GM23338 (cell line): Measurements from ENCODE around the gene RGS19.

ENCODE experiments used
- CTCF ChIP-seq, 2 experiments: fragments of 200-600 bp in 1 of 2; sonication (generic) in 1 of 2; conservative IDR thresholded peaks; 2 replicates each; pipeline versions ENCODE4 v1.5.1 to v1.6.1; 2016 to 2017; ENCODE audit warnings: antibody characterized with exemption in 2 of 2, low read depth in 2 of 2, mild to moderate bottlenecking in 2 of 2, moderate library complexity in 1 of 2
- EZH2 ChIP-seq: fragments of 200-600 bp; sonication (generic); IDR thresholded peaks from one replicate; pipeline ENCODE4 v1.8.0; 2017; ENCODE audit warnings: antibody characterized with exemption, mild to moderate bottlenecking, low read depth; ENCODE audit not compliant: unreplicated experiment
- EZH2phosphoT487 ChIP-seq: fragments of 200-600 bp; sonication (generic); IDR thresholded peaks from one replicate; pipeline ENCODE4 v1.8.1; 2018; ENCODE audit warnings: antibody characterized with exemption; ENCODE audit not compliant: unreplicated experiment

GRCh38 chr20:64064145-64064698 is 15.1 kb downstream of the RGS19 start:
- no peak for TF ChIP-seq CTCF (conservative IDR thresholded peaks at IDR 0.05; ENCODE audit: low read depth in 2 of 2)
- TF ChIP-seq EZH2phosphoT487, result no peak
- no peak for TF ChIP-seq EZH2
